GM19035 (cell line): ENCODE measurements around the gene MAOB.
"Not testable (repeated sequence)": the region's sequence is repeated elsewhere in the genome, so short reads cannot be mapped to it uniquely, and the experiment has no call there.

Experiments
- ATAC-seq: cut with Tn5 transposase; IDR thresholded peaks from one replicate; pipeline ENCODE4 v1.9.1; 2021; ENCODE audit not compliant: unreplicated experiment

MAOB gene

DNA sequence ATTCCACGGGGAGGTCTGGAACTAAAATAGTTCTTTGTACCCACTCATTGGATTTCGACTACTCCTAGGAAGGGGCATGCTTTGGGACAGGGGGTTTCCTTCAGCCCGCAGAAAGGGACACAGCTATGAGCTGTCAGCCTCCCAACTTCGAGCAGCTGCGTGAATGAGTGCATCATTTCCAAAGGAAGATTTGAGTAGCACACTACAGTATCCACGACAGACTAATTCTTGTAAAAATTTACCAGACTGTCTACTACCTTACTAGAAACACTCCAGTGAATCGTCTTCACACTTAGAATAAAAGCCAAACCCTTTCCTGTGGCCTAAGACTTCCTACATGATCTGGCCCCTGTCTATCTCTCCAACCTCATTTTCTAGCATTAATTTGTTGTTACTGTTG lies 124.2 kb downstream of the MAOB start:
- ATAC-seq: no peak

DNA sequence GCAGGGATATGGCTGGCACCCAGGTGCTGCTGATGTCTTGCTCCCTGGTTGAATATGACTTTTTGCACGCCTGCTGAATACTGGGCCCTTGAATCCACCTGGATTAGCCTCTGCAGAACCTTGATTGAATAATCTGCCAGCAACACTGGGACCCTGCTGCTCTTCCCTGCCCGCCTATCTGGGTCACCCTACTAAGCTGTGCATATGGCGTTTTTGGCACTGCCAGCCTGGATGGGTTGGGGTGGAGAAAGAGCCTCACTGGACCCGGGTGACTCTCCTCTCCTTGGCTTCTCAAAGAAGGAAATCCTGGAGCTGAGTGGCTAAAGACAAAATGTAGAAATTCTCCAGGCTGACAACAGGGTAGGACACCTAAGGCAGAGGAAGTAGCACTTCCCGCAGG lies 126.2 kb downstream of the MAOB start:
- ATAC-seq: no peak

DNA sequence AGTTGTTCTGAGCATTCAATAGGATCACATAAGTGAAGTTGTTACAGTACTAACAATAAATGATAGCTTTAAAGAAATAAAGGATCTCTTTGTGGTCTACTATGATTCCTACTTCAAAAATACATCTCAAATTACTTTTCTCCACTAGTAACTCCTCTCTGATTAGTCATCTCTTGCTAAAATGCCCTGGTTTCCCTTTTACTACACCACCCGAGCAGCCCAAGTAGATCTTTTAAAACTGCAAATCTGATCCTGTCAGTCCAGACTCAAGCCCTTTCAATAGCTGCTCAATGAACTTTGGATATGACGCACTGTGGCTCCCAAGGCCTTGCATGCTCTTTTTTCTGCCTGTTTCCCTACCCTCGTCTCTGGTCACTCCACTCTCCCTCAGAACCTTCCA lies 128.6 kb downstream of the MAOB start:
- ATAC-seq: no peak

DNA sequence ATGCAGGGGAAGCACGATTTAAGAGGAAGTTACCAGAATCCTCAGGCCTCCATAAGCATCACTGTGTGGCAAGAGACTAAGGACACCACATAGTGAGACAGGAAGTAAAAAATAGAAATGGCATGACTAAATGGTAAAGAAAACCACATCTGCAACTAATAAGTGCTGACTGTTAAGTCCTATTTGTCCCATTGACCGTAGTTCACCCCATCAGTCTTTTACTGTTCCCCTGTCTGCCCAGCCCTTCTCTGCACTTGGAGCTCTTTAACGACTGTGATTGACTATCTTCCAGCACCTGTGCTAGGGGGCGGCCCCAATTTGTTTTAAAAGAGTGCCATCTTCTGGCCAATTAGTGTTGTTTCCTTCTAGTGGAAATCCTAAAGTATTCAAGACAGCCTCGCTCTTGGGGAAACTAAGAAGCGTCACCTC lies 132.0 kb downstream of the MAOB start:
- ATAC-seq: no peak

DNA sequence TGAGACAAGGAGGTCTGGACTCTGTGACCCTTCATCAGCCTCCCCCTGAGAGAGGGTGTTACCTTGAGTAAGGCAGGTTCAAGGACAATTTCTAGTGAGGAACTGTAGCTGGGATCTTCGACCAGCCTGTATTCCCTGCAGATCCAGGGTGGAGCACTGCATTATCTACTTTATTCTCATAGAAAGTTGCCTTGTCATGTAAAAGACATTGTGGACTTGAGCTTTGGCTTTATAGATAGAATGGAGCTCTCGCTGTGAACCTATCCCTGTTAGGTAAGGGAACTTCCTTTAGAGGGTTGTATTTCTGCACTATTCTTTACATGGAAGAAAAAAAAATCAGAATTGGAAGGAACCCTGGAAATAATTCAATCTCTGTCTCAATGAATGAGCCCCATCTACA lies 134.8 kb downstream of the MAOB start:
- ATAC-seq: no peak

DNA sequence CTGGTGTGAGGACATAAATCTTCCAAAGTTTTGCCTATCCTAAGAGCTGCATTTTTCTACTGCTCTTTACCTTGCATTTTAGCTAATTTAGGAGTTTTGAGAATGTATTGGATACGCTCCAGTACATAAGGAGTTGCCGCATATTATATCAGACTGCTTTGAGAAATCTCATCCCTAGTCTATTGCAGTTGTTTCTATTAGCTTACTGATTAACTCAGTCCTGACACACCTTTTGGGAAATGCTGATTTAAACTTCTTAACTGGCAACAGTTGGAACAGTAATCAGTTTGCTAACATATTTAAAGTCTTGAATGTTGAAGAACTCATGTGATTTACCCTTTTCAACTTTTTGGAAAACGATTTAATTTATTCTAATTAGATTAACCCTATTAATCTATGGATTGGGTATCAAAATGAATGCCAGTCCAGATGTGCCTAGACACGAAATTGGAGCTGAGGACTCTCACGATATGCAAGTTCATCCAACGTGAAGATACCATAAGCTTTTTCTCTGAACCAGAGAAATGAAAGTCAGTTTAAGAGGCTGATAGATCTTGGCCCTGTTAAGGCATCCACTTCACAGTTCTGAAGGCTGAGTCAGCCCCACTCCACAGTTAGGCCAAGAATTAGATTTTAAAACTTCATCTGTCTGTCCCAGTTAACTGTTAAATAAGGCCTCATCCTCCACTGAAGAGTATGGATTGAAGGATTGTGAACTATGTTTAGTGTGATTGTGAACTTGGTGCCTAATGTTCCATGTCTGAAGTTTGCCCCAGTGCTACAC lies 136.1 kb downstream of the MAOB start:
- no peak for ATAC-seq

DNA sequence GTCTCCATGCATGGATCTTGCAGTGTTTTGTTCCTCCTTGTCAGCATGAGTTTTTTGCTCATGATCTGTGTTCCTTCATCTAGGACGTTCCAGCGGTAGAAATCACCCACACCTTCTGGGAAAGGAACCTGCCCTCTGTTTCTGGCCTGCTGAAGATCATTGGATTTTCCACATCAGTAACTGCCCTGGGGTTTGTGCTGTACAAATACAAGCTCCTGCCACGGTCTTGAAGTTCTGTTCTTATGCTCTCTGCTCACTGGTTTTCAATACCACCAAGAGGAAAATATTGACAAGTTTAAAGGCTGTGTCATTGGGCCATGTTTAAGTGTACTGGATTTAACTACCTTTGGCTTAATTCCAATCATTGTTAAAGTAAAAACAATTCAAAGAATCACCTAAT lies 138.0 kb downstream of the MAOB start:
- ATAC-seq: no peak

DNA sequence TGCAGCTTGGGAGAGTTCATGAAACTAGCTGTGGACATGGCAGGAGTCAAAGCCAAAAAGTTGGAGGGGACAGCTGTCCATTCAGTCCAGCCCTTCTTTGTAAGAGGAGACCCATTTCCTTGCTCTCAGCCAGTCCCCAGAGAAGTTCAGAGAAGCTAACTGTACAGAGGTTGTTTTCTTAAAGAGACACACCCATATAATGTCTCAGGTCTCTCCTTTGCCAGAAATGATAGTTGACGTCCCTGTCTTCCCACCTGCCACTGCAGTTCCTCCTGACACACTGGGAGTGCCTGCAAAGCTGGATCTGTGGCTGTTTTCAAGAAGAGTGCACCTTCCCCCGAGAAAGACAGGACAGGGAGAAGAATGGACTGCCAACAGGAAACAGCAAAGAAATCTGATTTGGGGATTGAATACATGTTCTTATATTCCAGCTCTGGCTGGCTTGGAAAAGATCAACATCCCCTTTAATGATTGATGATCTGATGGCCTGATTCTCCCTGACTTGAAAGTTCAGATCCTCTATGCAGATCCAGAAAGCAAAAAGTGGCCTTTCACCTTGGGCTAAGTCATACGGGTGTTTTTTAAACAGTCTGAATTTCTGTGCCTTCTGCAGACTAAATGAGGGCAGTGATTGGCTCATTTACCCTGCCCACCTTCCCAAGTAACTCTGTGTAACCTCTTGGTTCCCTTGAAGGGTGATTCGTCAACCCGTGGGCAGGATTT lies 139.0 kb downstream of the MAOB start:
- ATAC-seq: no peak

DNA sequence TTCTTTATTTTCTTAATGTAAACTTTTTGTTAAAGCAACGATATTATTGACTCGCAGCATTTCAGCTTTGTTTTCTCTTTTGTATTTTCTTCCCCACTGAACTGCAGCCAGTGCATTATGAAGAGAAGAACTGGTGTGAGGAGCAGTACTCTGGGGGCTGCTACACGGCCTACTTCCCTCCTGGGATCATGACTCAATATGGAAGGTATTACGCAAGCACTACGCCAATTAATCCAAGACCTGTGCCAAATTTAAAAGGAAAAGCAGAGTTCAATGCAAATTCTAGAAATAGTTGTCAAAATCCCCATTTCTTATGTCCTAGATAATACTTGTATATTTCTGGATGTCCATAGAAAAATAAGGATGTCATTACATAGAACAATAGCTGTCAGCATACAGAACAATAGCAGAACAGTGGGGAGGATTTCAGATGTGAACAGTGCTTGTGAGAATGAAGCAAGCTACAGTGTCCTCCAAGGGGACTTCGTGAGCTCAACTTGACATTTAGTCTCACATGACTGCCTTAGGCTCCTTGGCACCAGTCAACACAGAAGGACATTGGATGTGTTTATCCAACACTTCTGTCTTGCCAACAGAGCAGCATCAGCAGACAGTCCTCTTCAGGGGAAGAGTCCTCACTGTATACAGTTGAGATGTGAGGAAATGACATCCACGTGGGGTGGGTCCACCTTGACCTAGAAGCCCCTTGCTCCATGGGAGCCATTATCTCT lies 140.2 kb downstream of the MAOB start:
- ATAC-seq: no peak

DNA sequence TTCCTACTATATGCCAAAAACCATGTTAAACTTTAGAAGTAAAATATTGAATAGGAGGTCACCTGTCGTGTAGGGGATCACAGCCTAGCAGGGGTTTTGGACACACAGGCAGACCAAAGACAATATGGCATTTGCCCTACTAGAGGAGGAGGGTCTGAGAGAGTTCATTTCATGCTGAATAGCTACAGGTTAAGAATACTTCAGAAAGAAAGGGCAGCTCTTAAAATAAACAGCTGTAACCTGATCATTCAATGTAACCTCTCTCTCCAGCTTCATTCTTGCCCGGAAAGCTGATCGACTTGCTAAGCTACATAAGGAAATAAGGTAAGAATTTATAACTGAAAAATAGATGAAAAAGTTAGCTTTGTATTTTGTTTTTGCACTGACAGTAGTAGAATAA lies 146.3 kb downstream of the MAOB start:
- ATAC-seq: no peak

DNA sequence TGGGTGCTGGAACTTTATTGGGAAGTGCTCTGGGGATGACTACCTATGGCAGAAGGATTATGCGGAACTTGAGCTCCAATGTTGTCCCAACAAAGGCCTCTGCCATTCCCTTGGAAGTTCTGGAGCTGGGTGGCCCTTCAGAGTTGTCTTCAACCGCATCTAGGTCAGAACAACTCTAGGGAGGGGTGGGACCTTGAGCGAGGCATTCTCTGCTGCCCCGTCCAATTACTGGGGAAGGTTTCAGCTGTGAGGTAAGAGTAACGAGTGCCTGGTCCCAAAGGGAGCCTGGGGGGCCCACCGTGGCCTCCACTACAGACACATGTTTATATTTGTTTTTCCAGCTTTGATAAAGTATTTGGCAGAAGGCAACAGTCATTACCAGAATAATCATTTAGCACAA lies 146.7 kb downstream of the MAOB start:
- no peak for ATAC-seq

DNA sequence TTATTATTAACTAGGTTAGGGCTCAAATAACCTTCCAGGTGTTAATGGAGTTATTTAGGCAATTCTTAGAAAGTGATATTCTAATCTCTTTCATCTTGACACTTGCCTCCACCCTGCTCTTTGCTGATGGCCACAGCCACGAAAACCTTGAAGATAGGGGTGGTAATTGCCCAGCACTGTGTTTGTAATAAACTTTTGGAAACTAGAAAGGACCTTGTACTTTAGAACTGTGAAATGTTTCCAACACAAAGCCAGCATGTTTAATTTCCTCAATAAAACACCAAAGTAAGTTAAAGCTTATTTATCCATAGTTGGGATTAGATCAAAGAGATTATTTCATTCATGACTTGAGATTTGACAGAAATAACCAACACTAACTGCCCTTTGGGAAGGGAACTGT lies 147.8 kb downstream of the MAOB start:
- ATAC-seq: no peak

DNA sequence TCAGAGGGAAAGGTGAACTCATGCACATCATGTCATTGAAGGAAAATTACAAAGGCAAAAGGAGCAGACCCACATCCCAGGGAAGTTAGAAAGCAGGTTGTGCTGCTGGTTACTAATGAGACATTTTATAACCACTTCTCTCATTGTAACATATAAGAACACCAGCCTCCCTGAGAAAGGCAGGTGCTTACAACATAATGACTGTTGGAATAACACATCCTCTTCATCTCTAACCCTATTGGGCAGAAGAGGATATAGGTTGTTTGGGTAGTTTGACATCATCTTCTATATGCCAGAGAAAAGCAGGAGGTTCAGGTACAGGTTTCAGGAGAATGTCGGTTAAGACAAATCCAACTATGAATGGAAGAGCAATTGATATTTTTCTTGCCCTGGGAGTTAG lies 148.6 kb downstream of the MAOB start:
- ATAC-seq: no peak

DNA sequence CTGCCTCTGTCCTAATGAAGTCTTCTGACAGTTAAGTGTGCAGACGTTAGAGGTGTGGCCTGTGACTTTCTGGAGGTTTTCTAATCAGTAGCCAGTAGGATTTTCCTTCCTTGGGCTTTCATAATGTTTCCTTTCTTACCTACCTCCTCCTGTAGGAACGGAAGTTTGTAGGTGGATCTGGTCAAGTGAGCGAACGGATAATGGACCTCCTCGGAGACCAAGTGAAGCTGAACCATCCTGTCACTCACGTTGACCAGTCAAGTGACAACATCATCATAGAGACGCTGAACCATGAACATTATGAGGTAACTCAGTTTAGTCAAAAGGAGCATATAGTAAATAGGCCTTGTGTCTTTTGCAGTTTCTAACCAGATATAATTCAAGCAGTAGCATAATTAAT lies 151.2 kb downstream of the MAOB start:
- no peak for ATAC-seq

DNA sequence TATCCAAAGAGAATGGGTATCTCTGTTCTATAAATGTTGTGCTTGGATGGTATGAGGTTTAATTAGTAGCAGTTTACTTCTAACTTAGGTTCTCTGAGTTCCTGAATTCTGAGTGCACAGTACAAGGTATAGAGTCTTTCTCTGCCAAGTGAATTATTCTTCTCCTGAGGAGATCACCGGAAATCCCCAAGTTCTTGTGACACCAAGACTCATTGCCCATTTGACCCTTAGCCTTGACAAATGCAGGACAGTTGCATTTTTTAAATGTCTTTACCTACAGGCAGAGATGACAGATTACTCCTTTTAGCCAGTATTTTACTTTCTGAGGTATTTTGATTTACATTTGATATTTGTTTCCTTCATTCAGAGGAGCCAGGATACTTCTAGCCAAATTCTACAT lies 153.3 kb downstream of the MAOB start:
- ATAC-seq: no peak

DNA sequence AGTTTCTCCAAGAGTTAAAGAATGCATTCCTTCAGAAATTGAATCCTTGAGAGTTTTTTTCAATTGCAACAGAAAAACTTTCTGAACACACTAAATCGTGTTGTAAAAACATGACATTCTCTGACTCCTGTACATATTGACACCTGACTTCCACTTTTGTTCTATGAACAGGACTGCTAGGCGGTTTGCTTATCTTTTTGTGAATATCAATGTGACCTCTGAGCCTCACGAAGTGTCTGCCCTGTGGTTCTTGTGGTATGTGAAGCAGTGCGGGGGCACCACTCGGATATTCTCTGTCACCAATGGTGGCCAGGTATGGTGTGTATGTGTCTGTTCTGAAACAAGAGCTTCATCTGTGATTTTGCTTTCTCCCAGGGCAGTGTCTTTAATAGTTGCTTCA lies 154.2 kb downstream of the MAOB start:
- ATAC-seq: no peak

DNA sequence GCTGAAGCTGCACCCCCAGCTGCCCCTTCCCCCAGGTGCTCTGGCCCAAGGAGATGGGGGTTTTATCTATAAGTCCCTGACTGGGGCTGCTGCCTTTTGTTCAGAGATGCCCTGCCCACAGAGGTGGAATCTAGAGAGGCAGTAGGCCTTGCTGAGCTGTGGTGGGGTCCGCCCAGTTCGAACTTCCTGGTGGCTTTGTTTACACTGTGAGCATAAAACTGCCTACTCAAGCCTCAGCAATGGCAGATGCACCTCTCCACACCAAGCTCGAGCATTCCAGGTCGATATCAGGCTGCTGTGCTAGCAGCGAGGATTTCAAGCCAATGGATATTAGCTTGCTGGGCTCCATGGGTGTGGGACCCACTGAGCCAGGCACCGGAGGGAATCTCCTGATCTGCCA lies 155.0 kb downstream of the MAOB start:
- ATAC-seq: not testable (repeated sequence)

DNA sequence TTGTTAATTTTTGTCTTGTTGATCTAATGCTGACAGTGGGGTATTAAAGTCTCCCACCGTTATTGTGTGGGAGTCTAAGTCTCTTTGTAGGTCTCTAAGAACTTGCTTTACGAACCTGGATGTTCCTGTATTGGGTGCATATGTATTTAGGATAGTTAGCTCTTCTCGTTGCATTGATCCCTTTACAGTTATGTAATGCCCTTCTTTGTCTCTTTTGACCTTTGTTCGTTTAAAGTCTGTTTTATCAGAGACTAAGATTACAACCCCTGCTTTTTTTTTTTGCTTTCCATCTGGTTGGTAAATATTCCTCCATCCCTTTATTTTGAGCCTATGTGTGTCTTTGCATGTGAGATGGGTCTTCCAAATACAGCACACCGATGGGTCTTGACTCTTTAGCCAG lies 157.0 kb downstream of the MAOB start:
- not testable (repeated sequence) for ATAC-seq

DNA sequence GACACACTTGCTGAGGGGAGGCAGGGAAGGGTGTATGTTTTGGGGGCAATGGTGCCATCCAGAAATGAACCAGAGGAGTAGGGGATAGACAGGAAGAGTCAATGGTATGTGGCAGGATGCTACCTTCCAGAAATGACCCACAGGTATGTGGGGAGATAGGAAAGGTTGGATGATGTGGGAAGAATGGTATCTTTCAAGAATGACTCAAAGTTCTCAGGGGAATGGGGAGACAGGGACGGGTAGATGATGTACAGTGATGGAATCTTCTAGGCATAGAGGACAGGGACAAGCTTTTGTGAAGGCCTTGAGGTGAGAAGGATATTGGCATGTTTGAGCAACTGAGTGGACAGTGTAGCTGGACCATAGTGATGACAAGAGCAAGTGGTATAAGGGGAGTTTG lies 161.3 kb downstream of the MAOB start:
- no peak for ATAC-seq

DNA sequence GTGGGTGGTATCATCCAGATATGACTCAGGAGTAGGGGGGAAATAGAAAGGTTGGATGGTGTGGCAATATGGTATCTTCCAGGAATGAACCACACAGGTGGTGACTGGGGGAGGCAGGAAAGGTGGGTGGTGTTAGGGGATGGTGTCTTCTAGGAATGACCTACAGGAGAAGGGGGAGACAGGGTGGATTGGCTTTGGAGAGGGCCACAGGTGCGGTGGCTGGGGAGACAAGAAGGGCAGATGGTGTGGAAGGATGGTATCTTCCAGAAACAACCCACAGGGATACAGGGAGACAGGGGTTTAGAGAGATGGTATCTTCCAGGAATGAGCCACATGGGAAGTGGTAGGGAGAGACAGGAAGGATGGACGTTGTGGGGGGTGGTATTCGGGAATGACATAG lies 162.2 kb downstream of the MAOB start:
- ATAC-seq: no peak

DNA sequence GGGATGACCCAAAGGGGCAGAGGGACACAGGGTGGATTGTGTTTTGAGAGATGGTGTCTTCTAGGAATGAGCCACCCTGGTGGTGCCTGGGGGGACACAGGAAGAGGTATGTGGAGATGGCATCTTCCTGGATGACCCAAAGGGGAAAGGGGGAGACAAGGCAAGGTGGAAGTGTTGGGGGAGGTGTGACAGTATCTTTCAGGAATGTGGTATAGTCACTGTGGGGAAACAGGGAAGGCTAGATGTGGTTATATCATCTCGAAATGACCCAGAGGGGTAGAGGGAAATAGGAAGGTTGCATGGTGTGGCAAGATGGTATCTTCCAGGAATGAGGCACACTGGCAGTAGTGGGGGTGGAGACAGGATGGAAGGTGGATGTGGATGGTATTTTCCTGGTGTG lies 163.3 kb downstream of the MAOB start:
- ATAC-seq: no peak

DNA sequence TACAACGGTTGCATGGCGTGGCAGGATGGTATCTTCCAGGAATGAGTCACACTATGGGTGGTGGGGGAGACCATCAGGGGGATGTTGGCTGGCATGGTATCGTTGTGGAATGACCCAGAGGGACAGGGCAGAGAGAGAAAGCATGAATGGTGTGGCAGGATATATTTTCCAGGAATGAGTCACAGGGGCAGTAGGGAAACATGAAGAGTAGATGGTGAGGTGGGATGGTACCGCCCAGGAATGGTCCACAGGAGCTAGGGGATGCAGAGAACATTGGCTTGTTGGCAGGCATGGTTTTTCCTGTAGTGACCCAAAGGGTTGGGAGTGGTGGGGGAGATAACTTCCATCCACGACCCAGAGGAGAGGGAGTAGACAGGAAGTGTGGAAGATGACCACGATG lies 163.7 kb downstream of the MAOB start:
- ATAC-seq: no peak
